Calu3 (cell line): ENCODE data around the gene HIVEP3. TPM values are rescaled to one million over a fixed set of nuclear protein-coding genes. Genes with fewer than 3 reads are reported as not detected.
A peak's percentile ranks its signal among the peaks of the same experiment; 100 is the strongest.

Experiments
- BruUV-seq: library from RNA; stranded (reverse); fragments of 400-500 nt; replicated peaks from 2 replicates; lab custom pipeline; 2021; lab: Mats Ljungman, UMichigan
- CTCF ChIA-PET: fragments of 300-600 bp; sonication (Branson Sonifier 250); formaldehyde crosslinking; loops from one replicate; lab custom pipeline; 2022; ENCODE audit warnings: antibody characterized with exemption; lab: Charles Lee
- DNase-seq: peaks from one replicate; pipeline ENCODE4 v3.0.0; 2022
- H3K27ac Mint-ChIP-seq: one replicate; pipeline ENCODE4 v1.8.0; 2022; ENCODE audit warnings: mixed read lengths; ENCODE audit not compliant: unreplicated experiment
- H3K27me3 Mint-ChIP-seq: one replicate; pipeline ENCODE4 v1.8.0; 2022; ENCODE audit warnings: mixed read lengths; ENCODE audit not compliant: unreplicated experiment
- H3K36me3 Mint-ChIP-seq: one replicate; pipeline ENCODE4 v1.8.0; 2022; ENCODE audit warnings: mild to moderate bottlenecking, moderate library complexity, mixed read lengths; ENCODE audit not compliant: insufficient read depth, unreplicated experiment
- H3K4me1 Mint-ChIP-seq: one replicate; pipeline ENCODE4 v1.8.0; 2022; ENCODE audit warnings: mild to moderate bottlenecking, low read depth, mixed read lengths; ENCODE audit not compliant: unreplicated experiment
- H3K4me3 Mint-ChIP-seq: one replicate; pipeline ENCODE4 v1.8.0; 2022; ENCODE audit warnings: mild to moderate bottlenecking, low read depth, moderate library complexity, mixed read lengths; ENCODE audit not compliant: unreplicated experiment
- H3K9me3 Mint-ChIP-seq: one replicate; pipeline ENCODE4 v1.8.0; 2022; ENCODE audit warnings: low read depth, mixed read lengths; ENCODE audit not compliant: unreplicated experiment
- intact Hi-C: fragments of 100-400 bp; cut with micrococcal nuclease; formaldehyde crosslinking; loops from one replicate; pipeline ENCODE4 v1.10.0; 2022; ENCODE audit not compliant: unreplicated experiment
- total RNA-seq: library from RNA; stranded (reverse); gene quantifications from 2 replicates; pipeline ENCODE4 v1.2.3, GENCODE V29; 2022
- TF ChIP-seq, protein P1 (sequence below): fragments of 200-600 bp; IDR thresholded peaks from one replicate; pipeline ENCODE4 v1.8.0; 2022; ENCODE audit warnings: antibody characterized with exemption; ENCODE audit not compliant: unreplicated experiment

HIVEP3 gene
- total RNA-seq, 1 experiment from 2014 or later: 9.0 TPM

DNA sequence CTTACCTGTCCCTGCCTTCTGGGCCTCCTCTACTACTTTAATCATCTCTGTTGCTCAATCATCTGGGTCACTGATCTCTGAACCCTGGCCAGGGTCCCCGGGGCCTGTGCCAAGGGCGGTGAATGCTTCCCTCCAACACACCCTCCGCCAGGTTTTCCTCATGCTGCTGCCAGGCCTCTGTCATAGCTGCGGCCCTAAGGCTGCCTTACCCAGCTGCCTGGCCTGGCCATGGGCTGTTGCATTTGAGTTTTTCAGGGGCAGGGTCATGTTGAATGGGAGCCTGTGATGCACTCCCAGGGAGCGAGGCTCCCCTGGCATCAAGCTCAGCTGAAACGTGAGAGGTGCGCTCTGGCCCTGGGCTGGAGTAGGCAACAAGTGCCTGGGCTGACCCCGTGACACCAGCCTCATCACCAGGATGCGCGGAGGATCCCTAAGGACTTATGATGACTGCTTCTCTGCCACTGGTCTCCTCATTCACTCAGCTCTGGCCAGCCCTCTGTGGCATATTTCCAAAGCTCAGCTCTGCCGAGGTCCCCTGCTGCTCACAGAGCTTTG lies 441.8 kb downstream of the HIVEP3 start:
- intact Hi-C loops: no loop called here

DNA sequence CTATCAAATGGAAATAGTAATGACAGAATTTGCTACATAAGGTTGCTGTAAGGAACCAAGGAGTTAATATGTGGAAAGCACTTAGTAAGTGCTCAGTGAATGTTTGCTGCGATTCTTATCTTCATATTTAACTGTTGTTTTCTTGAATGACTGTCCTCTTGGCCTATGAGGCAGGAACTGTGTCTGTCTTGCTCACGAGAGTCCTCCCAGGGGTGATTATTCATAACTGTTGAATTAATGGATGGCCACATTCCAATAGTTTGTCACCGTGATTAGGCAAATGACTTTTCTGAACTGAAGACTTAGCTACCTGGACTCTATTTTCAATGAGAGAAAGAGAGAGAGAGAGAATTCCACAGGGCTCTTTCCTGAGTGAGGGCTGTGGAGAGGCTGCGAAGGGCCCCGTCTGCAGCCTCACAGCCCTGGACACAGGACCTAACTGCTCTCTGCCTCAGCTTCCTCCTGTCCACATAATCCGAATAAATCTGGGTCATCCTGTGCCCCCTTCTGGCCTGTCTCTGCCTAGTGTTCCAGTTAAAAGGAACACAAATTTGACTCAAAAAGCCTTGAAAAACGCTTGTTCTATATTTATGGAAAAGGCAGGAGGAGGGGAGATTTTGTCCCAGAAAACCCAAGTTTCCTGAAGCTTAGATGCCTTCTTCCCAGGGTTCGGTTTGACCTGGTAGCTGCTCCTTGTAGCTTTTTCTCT lies 442.7 kb downstream of the HIVEP3 start:
- no TSS peak for BruUV-seq
- intact Hi-C loops: no loop called here
- TF ChIP-seq, protein P1, sequence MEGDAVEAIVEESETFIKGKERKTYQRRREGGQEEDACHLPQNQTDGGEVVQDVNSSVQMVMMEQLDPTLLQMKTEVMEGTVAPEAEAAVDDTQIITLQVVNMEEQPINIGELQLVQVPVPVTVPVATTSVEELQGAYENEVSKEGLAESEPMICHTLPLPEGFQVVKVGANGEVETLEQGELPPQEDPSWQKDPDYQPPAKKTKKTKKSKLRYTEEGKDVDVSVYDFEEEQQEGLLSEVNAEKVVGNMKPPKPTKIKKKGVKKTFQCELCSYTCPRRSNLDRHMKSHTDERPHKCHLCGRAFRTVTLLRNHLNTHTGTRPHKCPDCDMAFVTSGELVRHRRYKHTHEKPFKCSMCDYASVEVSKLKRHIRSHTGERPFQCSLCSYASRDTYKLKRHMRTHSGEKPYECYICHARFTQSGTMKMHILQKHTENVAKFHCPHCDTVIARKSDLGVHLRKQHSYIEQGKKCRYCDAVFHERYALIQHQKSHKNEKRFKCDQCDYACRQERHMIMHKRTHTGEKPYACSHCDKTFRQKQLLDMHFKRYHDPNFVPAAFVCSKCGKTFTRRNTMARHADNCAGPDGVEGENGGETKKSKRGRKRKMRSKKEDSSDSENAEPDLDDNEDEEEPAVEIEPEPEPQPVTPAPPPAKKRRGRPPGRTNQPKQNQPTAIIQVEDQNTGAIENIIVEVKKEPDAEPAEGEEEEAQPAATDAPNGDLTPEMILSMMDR: peak; percentile 19
- no peak overlapping the region for H3K27ac Mint-ChIP-seq
- no peak for DNase-seq
- CTCF ChIA-PET: interaction anchor here (0.6 to 1.3 kb wide), 2 partner anchors 17 to 295 kb away, joined by 4 to 5 read pairs; no protein-coding TSS in a partner anchor
- no peaks in the 10 kb centered on the region for H3K27me3 Mint-ChIP-seq
- H3K4me1 Mint-ChIP-seq: peaks cover 29% of the 10 kb centered on the region
- H3K4me3 Mint-ChIP-seq: no peak overlapping the region
- H3K36me3 Mint-ChIP-seq: no peaks in the 10 kb centered on the region
- H3K9me3 Mint-ChIP-seq: no peaks in the 10 kb centered on the region

More for the DNA sequence above, 441.8 kb downstream of the HIVEP3 start:
- no peaks in the 10 kb centered on the region for H3K27me3 Mint-ChIP-seq
- no peaks in the 10 kb centered on the region for H3K9me3 Mint-ChIP-seq
- H3K4me3 Mint-ChIP-seq: no peak overlapping the region
- CTCF ChIA-PET: interaction anchor here (0.6 to 1.3 kb wide), 2 partner anchors 16 to 32 kb away, joined by 3 to 4 read pairs; no protein-coding TSS in a partner anchor
- BruUV-seq: no TSS peak
- no peak for DNase-seq
- TF ChIP-seq, protein P1: no peak
- H3K4me1 Mint-ChIP-seq: peaks cover 29% of the 10 kb centered on the region
- no peak overlapping the region for H3K27ac Mint-ChIP-seq
- no peaks in the 10 kb centered on the region for H3K36me3 Mint-ChIP-seq

DNA sequence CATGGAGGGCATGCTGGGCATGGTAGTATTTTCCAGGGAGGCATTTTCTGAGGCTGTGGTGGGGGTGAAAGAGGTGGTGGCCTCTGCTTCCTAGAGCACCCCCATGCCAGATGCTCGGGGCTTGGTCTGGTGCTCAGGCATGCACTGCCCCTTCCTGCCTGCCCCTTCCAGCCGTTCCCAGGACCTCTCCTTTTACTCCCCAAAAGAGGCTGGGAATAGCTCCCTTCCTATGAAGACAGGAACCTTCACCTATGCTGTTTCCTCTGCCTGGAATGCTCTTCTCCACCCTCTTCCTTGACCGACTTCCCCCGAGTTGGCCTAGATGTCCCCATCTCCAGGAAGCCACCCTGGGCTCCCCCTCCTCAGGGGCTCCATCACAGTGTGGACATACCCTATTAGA lies 443.4 kb downstream of the HIVEP3 start:
- Mint-ChIP-seq H3K27ac (no peak overlapping the region), H3K9me3 (no peaks in the 10 kb centered on the region), H3K27me3 (no peaks in the 10 kb centered on the region), H3K4me1 (peaks cover 29% of the 10 kb centered on the region), H3K4me3 (no peak overlapping the region), H3K36me3 (no peaks in the 10 kb centered on the region)
- no TSS peak for BruUV-seq
- no peak for DNase-seq
- intact Hi-C loops: no loop called here
- CTCF ChIA-PET: interaction anchor here (0.6 to 1.0 kb wide), 2 partner anchors 11 to 296 kb away, joined by 3 to 5 read pairs; no protein-coding TSS in a partner anchor
- TF ChIP-seq, protein P1: no peak

DNA sequence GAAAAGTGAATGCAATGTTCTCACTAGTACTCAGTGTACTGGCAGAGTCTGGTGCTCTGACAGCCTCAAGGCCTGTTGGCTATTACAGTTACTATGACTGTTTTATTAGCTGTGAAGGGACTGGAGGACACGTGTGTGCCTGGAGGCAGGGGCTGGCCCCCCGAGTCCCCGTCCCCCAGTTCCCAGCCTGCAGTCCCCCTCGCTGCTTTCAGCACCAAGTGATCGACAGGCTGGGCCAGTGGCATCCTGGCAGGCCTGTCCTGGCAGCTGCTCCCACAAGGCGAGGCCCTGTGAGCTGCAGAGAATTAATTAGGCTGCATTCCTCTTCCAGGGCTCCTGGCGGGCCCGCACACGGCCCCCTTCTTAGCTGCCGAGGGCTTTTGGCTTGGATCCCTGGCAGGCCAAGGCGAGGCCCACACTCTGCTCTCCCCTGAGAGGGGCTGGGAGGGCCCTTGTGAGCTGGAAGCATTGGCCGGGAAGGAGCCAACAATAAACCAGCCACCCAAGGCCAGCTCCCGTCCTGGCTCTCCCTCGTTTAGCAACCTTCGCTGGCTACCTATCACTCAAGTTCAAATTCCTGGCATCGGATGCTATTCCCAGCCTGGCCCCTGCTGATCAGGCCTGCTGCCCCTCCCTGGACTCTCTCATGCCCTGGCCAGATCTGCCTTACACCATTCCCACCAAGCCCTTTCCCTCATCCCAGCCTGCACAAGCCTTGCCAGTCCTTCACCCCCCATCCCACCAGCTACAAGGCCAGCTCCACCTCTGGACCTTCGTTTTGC lies 444.0 kb downstream of the HIVEP3 start:
- Mint-ChIP-seq H3K4me1 (peaks cover 29% of the 10 kb centered on the region), H3K27me3 (no peaks in the 10 kb centered on the region), H3K27ac (no peak overlapping the region), H3K36me3 (no peaks in the 10 kb centered on the region), H3K4me3 (no peak overlapping the region), H3K9me3 (no peaks in the 10 kb centered on the region)
- CTCF ChIA-PET: interaction anchor here (1.0 kb wide), 1 partner anchor 11 kb away, joined by 3 read pairs; no protein-coding TSS in a partner anchor
- intact Hi-C loops: no loop called here
- TF ChIP-seq, protein P1: no peak
- BruUV-seq: no TSS peak
- DNase-seq: no peak
